ENCODE data around the gene TSPO. TPM values are rescaled to one million over a fixed set of nuclear protein-coding genes. Genes with fewer than 3 reads are reported as not detected.

TSPO gene
- total and polyA plus RNA-seq, 2 of the 8 experiments (the other 6 are each of a cell fraction or from before 2014, with no cell fraction given), result 19.9 to 51.5 TPM

GRCh38 chr22:43177479-43177878 lies 26.1 kb downstream of the TSPO start (continued):
- TF ChIP-seq CBX8 (IDR thresholded peaks at IDR 0.05; ENCODE audit: borderline replicate concordance, low read depth, low read length) (no peak), SIRT6 (IDR thresholded peaks at IDR 0.05; ENCODE audit: low read length) (no peak), YY1 (IDR thresholded peaks at IDR 0.05; ENCODE audit: low read depth, low read length) (no peak), SUZ12 (IDR thresholded peaks at IDR 0.05; ENCODE audit: low read length) (no peak), HDAC6 (IDR thresholded peaks at IDR 0.05; ENCODE audit: low read depth, low read length) (no peak)

All from H1 (cell line).